Coronary artery (tissue), 2 donors: ENCODE results near the gene COQ9.
A peak's percentile ranks its signal among the peaks of the same experiment; 100 is the strongest.

Experiments
- DNase-seq: peaks from one replicate; pipeline ENCODE4 v3.0.0-alpha.2; 2017; ENCODE audit warnings: low spot score
- H3K27ac ChIP-seq, 2 donors: fragments of 200-600 bp; sonication (generic); one replicate each; pipeline ENCODE4 v1.5.1; 2016 to 2019
- H3K4me3 ChIP-seq: fragments of 200-600 bp; sonication (generic); 2 replicates; pipeline ENCODE4 v1.5.1; 2016; ENCODE audit warnings: mild to moderate bottlenecking, moderate library complexity
- CTCF ChIP-seq: fragments of 200-600 bp; sonication (generic); IDR thresholded peaks from one replicate; pipeline ENCODE4 v1.5.1; 2019; ENCODE audit warnings: antibody characterized with exemption

Gene COQ9

GRCh38 chr16:57407521-57408353 lies 39.5 kb upstream of the COQ9 start:
- H3K27ac ChIP-seq: no peak overlapping the region
- no peak for TF ChIP-seq CTCF
- no peak for DNase-seq
- no peak overlapping the region for H3K4me3 ChIP-seq

- H3K4me3 ChIP-seq: no peak overlapping the region
- H3K27ac ChIP-seq: peak overlapping the region in 1 of 2 donors; percentile 46
Observed at GRCh38 chr16:57409065-57409464, 38.2 kb upstream of the COQ9 start.

GRCh38 chr16:57409870-57410587 lies 37.2 kb upstream of the COQ9 start:
- Histone ChIP-seq H3K27ac (peak overlapping the region in 1 of 2 donors; percentile 46), H3K4me3 (no peak overlapping the region)
- no peak for TF ChIP-seq CTCF
- DNase-seq: no peak

More at GRCh38 chr16:57409065-57409464, 38.2 kb upstream of the COQ9 start:
- no peak for DNase-seq
- no peak for TF ChIP-seq CTCF

- H3K27ac ChIP-seq: no peak overlapping the region
- H3K4me3 ChIP-seq: no peak overlapping the region
- TF ChIP-seq CTCF: no peak
- no peak for DNase-seq
Observed at GRCh38 chr16:57411362-57411976, 35.8 kb upstream of the COQ9 start.

GRCh38 chr16:57412584-57412983 lies 34.7 kb upstream of the COQ9 start:
- H3K27ac ChIP-seq: no peak overlapping the region
- no peak for DNase-seq
- no peak overlapping the region for H3K4me3 ChIP-seq
- TF ChIP-seq CTCF: no peak

- no peak for DNase-seq
- H3K4me3 ChIP-seq: no peak overlapping the region
- TF ChIP-seq CTCF: no peak
- H3K27ac ChIP-seq: no peak overlapping the region
Observed at GRCh38 chr16:57413301-57413730, 34.0 kb upstream of the COQ9 start.
